Neural cell (in vitro differentiated cells): ENCODE data around the gene CANT1. TPM values are rescaled to one million over a fixed set of nuclear protein-coding genes. Genes with fewer than 3 reads are reported as not detected.
"Not testable (repeated sequence)": the region's sequence is repeated elsewhere in the genome, so short reads cannot be mapped to it uniquely, and the experiment has no call there.

Experiments used
- H2AFZ ChIP-seq: fragments of 200-600, 300-800 bp; sonication (generic), shearing (Covaris generic); 2 replicates; pipeline ENCODE4 v1.6.0; 2014; ENCODE audit warnings: low read depth, mild to moderate bottlenecking, antibody characterized with exemption, low read length, moderate library complexity
- H3F3A ChIP-seq: fragments of 200-600 bp; shearing (Covaris generic); 2 replicates; pipeline ENCODE4 v1.6.1; 2016; ENCODE audit warnings: mild to moderate bottlenecking, moderate library complexity, mixed read lengths, antibody characterized with exemption, low read length; ENCODE audit not compliant: insufficient read depth, poor library complexity, severe bottlenecking
- H3K27ac ChIP-seq: fragments of 200-600, 300-800 bp; sonication (generic), shearing (Covaris generic); 2 replicates; pipeline ENCODE4 v1.5.1; 2014; ENCODE audit warnings: mild to moderate bottlenecking, low read length, moderate library complexity
- H3K27me3 ChIP-seq: fragments of 300-800, 200-600 bp; sonication (generic), shearing (Covaris generic); 2 replicates; pipeline ENCODE4 v1.6.0; 2014; ENCODE audit warnings: mild to moderate bottlenecking, low read depth, low read length, moderate library complexity; ENCODE audit not compliant: insufficient read depth
- H3K36me3 ChIP-seq: fragments of 300-800, 200-600 bp; sonication (generic), shearing (Covaris generic); 2 replicates; pipeline ENCODE4 v1.5.1; 2014; ENCODE audit warnings: mild to moderate bottlenecking, antibody characterized with exemption, low read length, moderate library complexity; ENCODE audit not compliant: insufficient read depth
- H3K4me2 ChIP-seq: fragments of 300-800, 200-600 bp; sonication (generic), shearing (Covaris generic); 2 replicates; pipeline ENCODE4 v1.6.0; 2014; ENCODE audit warnings: mild to moderate bottlenecking, low read length
- H3K4me3 ChIP-seq: fragments of 300-800, 200-600 bp; sonication (generic), shearing (Covaris generic); 2 replicates; pipeline ENCODE4 v1.5.1; 2014; ENCODE audit warnings: mild to moderate bottlenecking, low read length, moderate library complexity
- H3K79me2 ChIP-seq: fragments of 200-600 bp; shearing (Covaris generic); replicated peaks from 2 replicates; pipeline ENCODE4 v1.6.0; 2014; ENCODE audit warnings: mild to moderate bottlenecking, low read length, moderate library complexity; ENCODE audit not compliant: insufficient read depth
- H3K9ac ChIP-seq: fragments of 300-800, 200-600 bp; sonication (generic), shearing (Covaris generic); 2 replicates; pipeline ENCODE4 v1.6.1; 2016; ENCODE audit warnings: mild to moderate bottlenecking, low read length, mixed read lengths
- H3K9me2 ChIP-seq: fragments of 200-600 bp; shearing (Covaris generic); 2 replicates; pipeline ENCODE4 v1.6.1; 2016; ENCODE audit warnings: mild to moderate bottlenecking, low read length, mixed read lengths; ENCODE audit not compliant: insufficient read depth
- H3K9me3 ChIP-seq: fragments of 200-600, 300-800 bp; sonication (generic), shearing (Covaris generic); 2 replicates; pipeline ENCODE4 v1.6.1; 2016; ENCODE audit warnings: mild to moderate bottlenecking, mixed run types, low read length, moderate library complexity, mixed read lengths
- H4K20me1 ChIP-seq: fragments of 200-600 bp; shearing (Covaris generic); 2 replicates; pipeline ENCODE4 v1.6.1; 2016; ENCODE audit warnings: mild to moderate bottlenecking, mixed run types; ENCODE audit not compliant: insufficient read depth
- EP300 ChIP-seq: fragments of 450-650 bp; conservative IDR thresholded peaks from 2 replicates; pipeline ENCODE4 v1.6.1; 2014; ENCODE audit warnings: antibody characterized with exemption, mild to moderate bottlenecking, moderate library complexity; ENCODE audit not compliant: poor library complexity, severe bottlenecking
- EZH2 ChIP-seq: fragments of 200-600, 300-800 bp; shearing (Covaris generic), sonication (generic); IDR thresholded peaks from 2 replicates; pipeline ENCODE4 v1.6.1; 2014; ENCODE audit warnings: antibody characterized with exemption, low read length, borderline replicate concordance, mild to moderate bottlenecking; ENCODE audit not compliant: insufficient read depth, poor library complexity, severe bottlenecking
- MXI1 ChIP-seq: fragments of 450-650 bp; conservative IDR thresholded peaks from 2 replicates; pipeline ENCODE4 v1.6.1; 2014; ENCODE audit warnings: antibody characterized with exemption, mild to moderate bottlenecking; ENCODE audit not compliant: poor library complexity, severe bottlenecking
- POLR2AphosphoS5 ChIP-seq: IDR thresholded peaks from 2 replicates; pipeline ENCODE4 v1.6.1; 2012
- RAD21 ChIP-seq: fragments of 450-650 bp; conservative IDR thresholded peaks from 2 replicates; pipeline ENCODE4 v1.6.1; 2014; ENCODE audit warnings: antibody characterized with exemption, mild to moderate bottlenecking, moderate library complexity
- REST ChIP-seq: IDR thresholded peaks from 2 replicates; pipeline ENCODE4 v1.6.1; 2012; ENCODE audit warnings: borderline replicate concordance
- SMC3 ChIP-seq: fragments of 450-650 bp; conservative IDR thresholded peaks from 2 replicates; pipeline ENCODE4 v1.6.1; 2014; ENCODE audit warnings: antibody characterized with exemption, mild to moderate bottlenecking, moderate library complexity; ENCODE audit not compliant: poor library complexity
- TAF1 ChIP-seq: IDR thresholded peaks from 2 replicates; pipeline ENCODE4 v1.6.1; 2012; ENCODE audit warnings: low read depth
- polyA plus RNA-seq: library from polyadenylated mRNA; depleted of rRNA; stranded (reverse); fragments of >200 nt; gene quantifications from 2 replicates; pipeline ENCODE4 v1.2.3, GENCODE V29; 2014
- TF ChIP-seq, protein P1 (sequence below): fragments of 450-650 bp; IDR thresholded peaks from 2 replicates; pipeline ENCODE4 v1.5.1; 2014; ENCODE audit warnings: antibody characterized with exemption, mild to moderate bottlenecking, moderate library complexity; ENCODE audit not compliant: poor library complexity, severe bottlenecking

Gene CANT1
- polyA plus RNA-seq, 1 donor from 2014 or later: 17.7 TPM

GRCh38 chr17:79022507-79022991, 13.0 kb upstream of the CANT1 start:
- H3K27me3 ChIP-seq: peaks cover 24% of the 10 kb centered on the region
- TF ChIP-seq TAF1: no peak
- no peak for TF ChIP-seq RAD21
- TF ChIP-seq, protein P1, sequence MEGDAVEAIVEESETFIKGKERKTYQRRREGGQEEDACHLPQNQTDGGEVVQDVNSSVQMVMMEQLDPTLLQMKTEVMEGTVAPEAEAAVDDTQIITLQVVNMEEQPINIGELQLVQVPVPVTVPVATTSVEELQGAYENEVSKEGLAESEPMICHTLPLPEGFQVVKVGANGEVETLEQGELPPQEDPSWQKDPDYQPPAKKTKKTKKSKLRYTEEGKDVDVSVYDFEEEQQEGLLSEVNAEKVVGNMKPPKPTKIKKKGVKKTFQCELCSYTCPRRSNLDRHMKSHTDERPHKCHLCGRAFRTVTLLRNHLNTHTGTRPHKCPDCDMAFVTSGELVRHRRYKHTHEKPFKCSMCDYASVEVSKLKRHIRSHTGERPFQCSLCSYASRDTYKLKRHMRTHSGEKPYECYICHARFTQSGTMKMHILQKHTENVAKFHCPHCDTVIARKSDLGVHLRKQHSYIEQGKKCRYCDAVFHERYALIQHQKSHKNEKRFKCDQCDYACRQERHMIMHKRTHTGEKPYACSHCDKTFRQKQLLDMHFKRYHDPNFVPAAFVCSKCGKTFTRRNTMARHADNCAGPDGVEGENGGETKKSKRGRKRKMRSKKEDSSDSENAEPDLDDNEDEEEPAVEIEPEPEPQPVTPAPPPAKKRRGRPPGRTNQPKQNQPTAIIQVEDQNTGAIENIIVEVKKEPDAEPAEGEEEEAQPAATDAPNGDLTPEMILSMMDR: no peak
- no peak for TF ChIP-seq POLR2AphosphoS5
- TF ChIP-seq REST: no peak
- TF ChIP-seq MXI1: no peak
- TF ChIP-seq EP300: no peak
- TF ChIP-seq SMC3: no peak
- TF ChIP-seq EZH2: no peak
- no peak overlapping the region for H3K4me2 ChIP-seq
- H3K9me3 ChIP-seq: no peaks in the 10 kb centered on the region
- H3K36me3 ChIP-seq: no peaks in the 10 kb centered on the region
- H3K27ac ChIP-seq: no peak overlapping the region
- H3F3A ChIP-seq: no peaks in the 10 kb centered on the region
- H2AFZ ChIP-seq: no peak overlapping the region
- no peaks in the 10 kb centered on the region for H3K79me2 ChIP-seq
- H3K4me3 ChIP-seq: no peak overlapping the region
- no peaks in the 10 kb centered on the region for H4K20me1 ChIP-seq
- no peak overlapping the region for H3K9ac ChIP-seq
- H3K9me2 ChIP-seq: no peaks in the 10 kb centered on the region

GRCh38 chr17:79021929-79022328, 12.4 kb upstream of the CANT1 start:
- H3K79me2 ChIP-seq, H3K9ac ChIP-seq, H3K4me3 ChIP-seq, H3K9me3 ChIP-seq, H3K9me2 ChIP-seq, H4K20me1 ChIP-seq, H3F3A ChIP-seq, H3K36me3 ChIP-seq, H2AFZ ChIP-seq, H3K27ac ChIP-seq, H3K4me2 ChIP-seq: not testable (repeated sequence)
- peaks cover 24% of the 10 kb centered on the region for H3K27me3 ChIP-seq

GRCh38 chr17:79020631-79021301, 11.2 kb upstream of the CANT1 start:
- Histone ChIP-seq H3K4me2 (no peak overlapping the region), H3K27me3 (peaks cover 24% of the 10 kb centered on the region), H3K9ac (no peak overlapping the region), H3K4me3 (no peak overlapping the region), H4K20me1 (no peaks in the 10 kb centered on the region), H2AFZ (no peak overlapping the region), H3K36me3 (no peaks in the 10 kb centered on the region), H3K79me2 (no peaks in the 10 kb centered on the region), H3K9me3 (no peaks in the 10 kb centered on the region), H3F3A (no peaks in the 10 kb centered on the region), H3K9me2 (no peaks in the 10 kb centered on the region), H3K27ac (no peak overlapping the region)
- TF ChIP-seq REST: no peak
- TF ChIP-seq, protein P1: no peak
- no peak for TF ChIP-seq EZH2
- TF ChIP-seq EP300: no peak
- no peak for TF ChIP-seq RAD21
- no peak for TF ChIP-seq SMC3
- TF ChIP-seq TAF1: no peak
- no peak for TF ChIP-seq MXI1
- no peak for TF ChIP-seq POLR2AphosphoS5
